HepG2 (cell line): Measurements from ENCODE around the gene PAXX. TPM values are rescaled to one million over a fixed set of nuclear protein-coding genes. Genes with fewer than 3 reads are reported as not detected.

Experiments used
- ATAC-seq: fragments of 200-7000 bp; cut with Tn5 transposase; 3 replicates; pipeline ENCODE4 v1.9.1; 2020; ENCODE audit warnings: mild to moderate bottlenecking, moderate library complexity
- BruUV-seq: library from RNA; stranded (reverse); fragments of 400-500 nt; replicated peaks from 2 replicates; lab custom pipeline; 2021; lab: Mats Ljungman, UMichigan
- CTCF ChIA-PET: fragments of 300-600 bp; formaldehyde crosslinking; extraction: SDS; loops from one replicate; lab custom pipeline; 2021; ENCODE audit warnings: low total read pairs, inconsistent platforms, low intra/inter-chr PET ratio; lab: Yijun Ruan, JAX
- POLR2A ChIA-PET: fragments of 350-600 bp; sonication (Branson Sonifier 250); formaldehyde crosslinking; loops from one replicate; lab custom pipeline; 2020; ENCODE audit warnings: antibody characterized with exemption, inconsistent platforms; lab: Yijun Ruan, JAX
- DNase-seq: peaks from one replicate; pipeline ENCODE4 v3.0.0-alpha.2; 2015; ENCODE audit warnings: low spot score
- FAIRE-seq: peaks from 3 replicates; lab custom pipeline; 2011; peaks lifted over from hg19 to GRCh38; lab: Jason Lieb, UNC
- H2AFZ ChIP-seq: one replicate; pipeline ENCODE4 v1.6.1; 2011; ENCODE audit warnings: low read length, inconsistent platforms
- H3K27ac ChIP-seq: fragments of 300-600 bp; 3 replicates; pipeline ENCODE4 v1.8.0; 2011; ENCODE audit warnings: mixed run types, mild to moderate bottlenecking, mixed read lengths, low read length, inconsistent platforms; ENCODE audit not compliant: insufficient read depth; ENCODE audit errors: extremely low read length
- H3K27me3 ChIP-seq, 2 experiments: fragments of 200-600 bp in 1 of 2; 2 replicates in 1 of 2; 3 replicates in 1 of 2; pipeline versions ENCODE4 v1.6.0 to v1.8.0; 2011; ENCODE audit warnings: low read length in 2 of 2, mild to moderate bottlenecking in 2 of 2, moderate library complexity in 2 of 2, inconsistent platforms in 1 of 2; ENCODE audit not compliant: insufficient read depth in 2 of 2, control insufficient read depth in 1 of 2
- H3K36me3 ChIP-seq, 2 experiments: fragments of 200-600 bp in 1 of 2; replicated peaks in 1 of 2; 2 replicates in 1 of 2; 3 replicates in 1 of 2; pipeline versions ENCODE4 v1.5.1 to v1.8.0; 2011; ENCODE audit warnings: low read length in 2 of 2, inconsistent platforms in 1 of 2; ENCODE audit not compliant: insufficient read depth in 2 of 2, control insufficient read depth in 1 of 2
- H3K4me1 ChIP-seq: 2 replicates; pipeline ENCODE4 v1.5.1; 2012; ENCODE audit warnings: low read length, inconsistent platforms; ENCODE audit not compliant: insufficient read depth
- H3K4me2 ChIP-seq: 2 replicates; pipeline ENCODE4 v1.6.0; 2011; ENCODE audit warnings: low read depth, low read length, inconsistent platforms
- H3K4me3 ChIP-seq, 3 experiments: fragments of 200-600 bp in 1 of 3; sonication (generic), shearing (Covaris generic) in 1 of 3; replicated peaks in 1 of 3; 2 replicates each; pipeline ENCODE4 v1.5.1; 2011 to 2016; ENCODE audit warnings: low read length in 3 of 3, inconsistent platforms in 2 of 3, low read depth in 2 of 3, mild to moderate bottlenecking in 2 of 3, control low read depth in 1 of 3, mixed read lengths in 1 of 3; ENCODE audit not compliant: insufficient read depth in 1 of 3
- H3K79me2 ChIP-seq: one replicate; pipeline ENCODE4 v1.6.1; 2011; ENCODE audit warnings: low read length, inconsistent platforms; ENCODE audit not compliant: insufficient read depth
- H3K9ac ChIP-seq: 2 replicates; pipeline ENCODE4 v1.6.0; 2011; ENCODE audit warnings: mild to moderate bottlenecking, low read depth, low read length, inconsistent platforms; ENCODE audit not compliant: insufficient read depth
- H3K9me3 ChIP-seq: 2 replicates; pipeline ENCODE4 v1.5.1; 2012; ENCODE audit warnings: mild to moderate bottlenecking, low read length
- H4K20me1 ChIP-seq: 2 replicates; pipeline ENCODE4 v1.6.0; 2011; ENCODE audit warnings: inconsistent platforms, mild to moderate bottlenecking, low read length, moderate library complexity; ENCODE audit not compliant: insufficient read depth
- ADNP ChIP-seq: sonication (generic); formaldehyde crosslinking; IDR thresholded peaks from 2 replicates; pipeline ENCODE4 v1.4.0; 2020; ENCODE audit warnings: missing genetic modification reagents
- AGO1 ChIP-seq: fragments of 200-400 bp; formaldehyde crosslinking; IDR thresholded peaks from 2 replicates; pipeline ENCODE4 v1.6.1; 2017; ENCODE audit warnings: mild to moderate bottlenecking, low read depth, low read length, moderate library complexity; ENCODE audit not compliant: poor library complexity, severe bottlenecking
- FIP1L1 ChIP-seq: fragments of 200-400 bp; formaldehyde crosslinking; IDR thresholded peaks from 2 replicates; pipeline ENCODE4 v1.6.1; 2018; ENCODE audit warnings: low read depth, mild to moderate bottlenecking, low read length, moderate library complexity, borderline replicate concordance; ENCODE audit not compliant: insufficient read depth
- FOXO1 ChIP-seq: sonication (generic); formaldehyde crosslinking; IDR thresholded peaks from 2 replicates; pipeline ENCODE4 v1.4.0; 2020; ENCODE audit warnings: missing genetic modification reagents
- MED8 ChIP-seq: sonication (generic); formaldehyde crosslinking; IDR thresholded peaks from 2 replicates; pipeline ENCODE4 v1.8.1; 2023; ENCODE audit warnings: mild to moderate bottlenecking, missing genetic modification reagents; ENCODE audit not compliant: insufficient replicate concordance
- MTF1 ChIP-seq: sonication (generic); formaldehyde crosslinking; IDR thresholded peaks from 2 replicates; pipeline ENCODE4 v1.5.0; 2020; ENCODE audit warnings: missing genetic modification reagents
- PHB2 ChIP-seq: fragments of 450-650 bp; IDR thresholded peaks from 2 replicates; pipeline ENCODE4 v1.6.1; 2018; ENCODE audit not compliant: partially characterized antibody
- SIN3B ChIP-seq: fragments of 150-350 bp; IDR thresholded peaks from 2 replicates; pipeline ENCODE4 v1.6.1; 2014; ENCODE audit warnings: low read length
- SSRP1 ChIP-seq: IDR thresholded peaks from 2 replicates; pipeline ENCODE4 v1.6.1; 2016; ENCODE audit warnings: control low read depth
- TAF15 ChIP-seq: fragments of 200-400 bp; formaldehyde crosslinking; IDR thresholded peaks from one replicate; pipeline ENCODE4 v1.6.1; 2018; ENCODE audit warnings: mild to moderate bottlenecking, low read depth, low read length; ENCODE audit not compliant: poor library complexity, severe bottlenecking
- TBX2 ChIP-seq: sonication (generic); formaldehyde crosslinking; IDR thresholded peaks from 2 replicates; pipeline ENCODE4 v1.5.0; 2020; ENCODE audit warnings: missing genetic modification reagents, mild to moderate bottlenecking, borderline replicate concordance
- TGIF2 ChIP-seq: IDR thresholded peaks from 2 replicates; pipeline ENCODE4 v1.6.1; 2016; ENCODE audit warnings: control low read depth, missing compliant biosample characterization
- ZFP90 ChIP-seq: sonication (generic); formaldehyde crosslinking; IDR thresholded peaks from 2 replicates; pipeline ENCODE4 v1.8.0; 2022; ENCODE audit warnings: missing genetic modification reagents, mild to moderate bottlenecking, inconsistent platforms, borderline replicate concordance
- ZNF207 ChIP-seq: fragments of 450-650 bp; IDR thresholded peaks from 2 replicates; pipeline ENCODE4 v1.6.1; 2016; ENCODE audit warnings: antibody characterized with exemption, borderline replicate concordance
- ZNF333 ChIP-seq: sonication (generic); formaldehyde crosslinking; IDR thresholded peaks from 2 replicates; pipeline ENCODE4 v1.4.0; 2020; ENCODE audit warnings: mild to moderate bottlenecking, missing genetic modification reagents, borderline replicate concordance
- ZNF343 ChIP-seq: sonication (generic); formaldehyde crosslinking; IDR thresholded peaks from 2 replicates; pipeline ENCODE4 v1.4.0; 2020; ENCODE audit warnings: mild to moderate bottlenecking, missing genetic modification reagents
- ZNF816 ChIP-seq: sonication (generic); formaldehyde crosslinking; IDR thresholded peaks from 2 replicates; pipeline ENCODE4 v1.8.0; 2022; ENCODE audit warnings: missing genetic modification reagents, mild to moderate bottlenecking, borderline replicate concordance
- WGBS: methylation state at CpG from one replicate; pipeline ENCODE4 v1.1.6; 2017; ENCODE audit warnings: low lambda C conversion rate; 5-methylcytosine and 5-hydroxymethylcytosine counted together
- in situ Hi-C: cut with HindIII; loops from 2 replicates; pipeline ENCODE4 v1.10.0; 2017; ENCODE audit warnings: low pct_unique_long_range_greater_than_20kb; ENCODE audit not compliant: extremely low pct_ligation_motif_present
- intact Hi-C: fragments of 100-400 bp; cut with micrococcal nuclease; formaldehyde crosslinking; loops from one replicate; pipeline ENCODE4 v1.10.0; 2022; ENCODE audit not compliant: unreplicated experiment
- polyA plus RNA-seq, 8 experiments: library from polyadenylated mRNA; depleted of rRNA in 3 of 8; stranded (reverse) in 7 of 8; unstranded in 1 of 8; fragments of >200 nt; fragmentation: Illumina TruSeq in 4 of 8; extraction: Trizol in 4 of 8; gene quantifications; 2 replicates each; pipeline versions ENCODE4 v1.2.1 to v1.2.3, GENCODE V29; 2011 to 2016; ENCODE audit warnings: low read depth in 4 of 8, missing spikeins in 1 of 8, mixed read lengths in 1 of 8; ENCODE audit not compliant: insufficient read depth in 1 of 8
- total RNA-seq, 5 experiments: library from RNA; depleted of rRNA; stranded (reverse); fragments of >200 nt; fragmentation: Illumina TruSeq; extraction: Trizol; gene quantifications; 2 replicates each; pipeline ENCODE4 v1.2.3, GENCODE V29; 2016; ENCODE audit warnings: low read depth in 1 of 5

PAXX gene
- total and polyA plus RNA-seq, 2 of the 13 experiments (the other 11 are each of a cell fraction or from before 2014, with no cell fraction given), result 14.0 to 31.9 TPM

DNA sequence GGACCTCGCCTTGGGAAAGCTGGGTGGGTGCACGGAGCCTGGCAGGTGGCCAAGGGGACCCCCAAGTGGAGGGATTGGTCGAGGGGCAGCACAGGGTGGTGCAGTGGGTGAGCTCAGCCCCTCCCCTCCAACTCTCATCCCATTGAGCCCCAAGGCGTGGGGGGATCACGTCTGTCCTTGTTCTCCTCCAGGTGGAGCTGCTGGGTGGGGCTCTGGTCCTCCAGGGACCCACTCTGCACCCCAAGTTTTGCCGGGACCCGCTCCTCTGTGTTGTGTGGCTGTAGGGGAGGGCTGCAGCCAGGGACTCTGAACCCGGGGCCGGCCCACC is 43.2 kb downstream of the PAXX start (continued):
- no peak for TF ChIP-seq FOXO1 (CRISPR knock-in tag)
- no peak for TF ChIP-seq MTF1 (CRISPR knock-in tag)
- no peak for TF ChIP-seq MED8 (CRISPR knock-in tag)
- TF ChIP-seq ADNP (CRISPR knock-in tag), result no peak
- peak; percentile 52 for TF ChIP-seq TAF15
- TF ChIP-seq ZNF816 (CRISPR knock-in tag), result no peak
- no peak for TF ChIP-seq ZNF207
- TF ChIP-seq ZNF333, result no peak
- no peak for TF ChIP-seq PHB2
- no peak for TF ChIP-seq ZFP90 (CRISPR knock-in tag)
- TF ChIP-seq SSRP1 (CRISPR knock-in tag), result no peak
- TF ChIP-seq SIN3B, result no peak
- TF ChIP-seq FIP1L1, result no peak
- peak; percentile 0 for TF ChIP-seq AGO1

DNA sequence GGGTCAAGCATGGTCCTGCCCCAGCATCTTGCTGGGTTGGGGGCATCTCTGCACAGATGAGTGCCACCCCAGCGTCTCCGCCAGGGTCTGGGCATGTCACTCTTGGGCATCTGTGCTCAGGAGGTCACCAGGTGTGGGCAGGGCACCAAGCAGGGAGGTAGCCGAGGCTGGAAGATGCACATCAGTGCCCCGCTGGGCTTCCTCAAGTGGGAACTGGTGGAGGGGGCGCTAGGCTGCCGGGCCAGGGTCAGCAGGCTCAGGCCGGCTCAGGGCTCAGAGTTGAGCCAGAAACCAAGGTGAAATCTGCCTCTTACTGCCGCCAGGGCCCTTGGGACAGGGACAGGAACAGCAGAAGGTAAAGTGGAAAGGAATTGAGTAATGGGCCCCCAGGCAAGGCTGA is 43.7 kb downstream of the PAXX start:
- intact Hi-C loops (loop anchor here (1.0 to 2.0 kb wide), 2 partner anchors 87 to 249 kb away; no protein-coding TSS in a partner anchor), in situ Hi-C loops (loop anchor here (10.0 kb wide), 1 partner anchor 191 kb away; the partner anchor contains the start of genes AJM1 and PHPT1)
- H3K4me3 ChIP-seq, result no peak overlapping the region
- TF ChIP-seq ZNF343 (no peak), TBX2 (CRISPR knock-in tag) (0 out of 2 replicates have a peak, but pooled peaks have one; percentile 5), TGIF2 (CRISPR knock-in tag) (no peak)
- ATAC-seq (no peak), FAIRE-seq (no peak), DNase-seq (no peak)
- H3K9me3 ChIP-seq, result no peaks in the 10 kb centered on the region
- no peaks in the 10 kb centered on the region for H4K20me1 ChIP-seq
- CTCF ChIA-PET, result interaction anchor here (1.5 to 2.3 kb wide), 3 partner anchors 14 to 248 kb away, joined by 5 to 15 read pairs (median 10); no protein-coding TSS in a partner anchor
- H3K79me2 ChIP-seq, result no peaks in the 10 kb centered on the region
- BruUV-seq, result no TSS peak
- H3K4me1 ChIP-seq, result peaks cover 40% of the 10 kb centered on the region
- H3K9ac ChIP-seq, result no peak overlapping the region
- H3K27me3 ChIP-seq, result 0 out of 5 replicates have a peak, but pooled peaks cover 0 to 3% of the 10 kb centered on the region in 2 experiments
- no peaks in the 10 kb centered on the region for H3K36me3 ChIP-seq
- POLR2A ChIA-PET, result interaction anchor here (1.0 to 1.8 kb wide), 2 partner anchors 51 to 248 kb away, joined by 4 to 6 read pairs; partner anchors contain the start of gene MAN1B1
- no peak overlapping the region for H2AFZ ChIP-seq
- no peak overlapping the region for H3K27ac ChIP-seq
- 0% methylated on average over 2 of the region's 8 CpGs for WGBS
- H3K4me2 ChIP-seq, result no peak overlapping the region
